Esophagus squamous epithelium (tissue), 4 donors: ENCODE results near the gene UGT2B7.

ENCODE experiments used
- POLR2A ChIP-seq, 4 donors: fragments of 450-650 bp; IDR thresholded peaks; one replicate each; pipeline ENCODE4 v1.6.1; 2017; ENCODE audit warnings: antibody characterized with exemption in 4 of 4, mild to moderate bottlenecking in 4 of 4, moderate library complexity in 3 of 4
- TF ChIP-seq, protein P1 (sequence below), 6 experiments: fragments of 450-650 bp in 4 of 6; fragments of 200-600 bp in 2 of 6; sonication (generic) in 2 of 6; IDR thresholded peaks; one replicate each; pipeline ENCODE4 v1.5.1; 2016 to 2019; ENCODE audit warnings: antibody characterized with exemption in 6 of 6, mild to moderate bottlenecking in 4 of 6, moderate library complexity in 4 of 6

DNA sequence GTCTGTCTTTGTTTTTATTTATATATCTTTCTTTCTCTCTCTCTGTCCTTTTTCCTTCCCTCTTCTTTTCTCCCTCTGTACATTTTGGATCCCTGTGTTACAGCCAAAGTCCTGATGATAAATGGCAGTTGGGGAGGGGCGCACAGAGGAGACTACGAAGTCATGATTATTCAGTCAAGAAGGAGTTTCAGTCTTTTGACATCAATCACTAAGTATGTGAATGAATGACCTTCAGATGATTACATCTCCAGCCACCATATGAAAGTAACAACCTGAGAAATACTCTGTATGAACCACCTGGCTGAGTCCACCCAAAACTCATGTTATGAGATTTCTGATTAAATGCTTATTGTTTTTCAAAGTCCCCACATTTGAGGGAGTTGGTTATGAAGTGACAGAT, 45.0 kb downstream of the UGT2B7 start:
- TF ChIP-seq, protein P1, sequence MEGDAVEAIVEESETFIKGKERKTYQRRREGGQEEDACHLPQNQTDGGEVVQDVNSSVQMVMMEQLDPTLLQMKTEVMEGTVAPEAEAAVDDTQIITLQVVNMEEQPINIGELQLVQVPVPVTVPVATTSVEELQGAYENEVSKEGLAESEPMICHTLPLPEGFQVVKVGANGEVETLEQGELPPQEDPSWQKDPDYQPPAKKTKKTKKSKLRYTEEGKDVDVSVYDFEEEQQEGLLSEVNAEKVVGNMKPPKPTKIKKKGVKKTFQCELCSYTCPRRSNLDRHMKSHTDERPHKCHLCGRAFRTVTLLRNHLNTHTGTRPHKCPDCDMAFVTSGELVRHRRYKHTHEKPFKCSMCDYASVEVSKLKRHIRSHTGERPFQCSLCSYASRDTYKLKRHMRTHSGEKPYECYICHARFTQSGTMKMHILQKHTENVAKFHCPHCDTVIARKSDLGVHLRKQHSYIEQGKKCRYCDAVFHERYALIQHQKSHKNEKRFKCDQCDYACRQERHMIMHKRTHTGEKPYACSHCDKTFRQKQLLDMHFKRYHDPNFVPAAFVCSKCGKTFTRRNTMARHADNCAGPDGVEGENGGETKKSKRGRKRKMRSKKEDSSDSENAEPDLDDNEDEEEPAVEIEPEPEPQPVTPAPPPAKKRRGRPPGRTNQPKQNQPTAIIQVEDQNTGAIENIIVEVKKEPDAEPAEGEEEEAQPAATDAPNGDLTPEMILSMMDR (IDR thresholded peaks at IDR 0.05), result no peak
- no peak for TF ChIP-seq POLR2A (IDR thresholded peaks at IDR 0.05)
